Spleen (tissue), 7 donors: Measurements from ENCODE around the gene MYO5A.

Experiments used
- POLR2A ChIP-seq, 3 donors: fragments of 450-650 bp; IDR thresholded peaks; one replicate each; pipeline ENCODE4 v1.5.1; 2017; ENCODE audit warnings: antibody characterized with exemption in 3 of 3, mild to moderate bottlenecking in 1 of 3
- POLR2AphosphoS5 ChIP-seq, 3 donors: sonication (generic); formaldehyde crosslinking; IDR thresholded peaks; one replicate each; pipeline ENCODE4 v1.5.1; 2017; ENCODE audit warnings: antibody characterized with exemption in 3 of 3
- TF ChIP-seq, protein P1 (sequence below), 11 experiments: fragments of 200-600 bp in 7 of 11; fragments of 450-650 bp in 4 of 11; sonication (generic) in 4 of 11; IDR thresholded peaks in 8 of 11; conservative IDR thresholded peaks in 3 of 11; 1 replicate in 7 of 11; 2 replicates in 4 of 11; pipeline versions ENCODE4 v1.4.0 to v1.8.0; 2016 to 2021; ENCODE audit warnings: antibody characterized with exemption in 11 of 11, inconsistent platforms in 4 of 11, mild to moderate bottlenecking in 1 of 11
- donor health status: DM: no; HTN: no; CAD: no; lungs with moderate emphysema.
- donor health status: DM: no; HTN: no; CAD: no.
- donor health status: DM: no; HTN: no; CAD: no.

DNA sequence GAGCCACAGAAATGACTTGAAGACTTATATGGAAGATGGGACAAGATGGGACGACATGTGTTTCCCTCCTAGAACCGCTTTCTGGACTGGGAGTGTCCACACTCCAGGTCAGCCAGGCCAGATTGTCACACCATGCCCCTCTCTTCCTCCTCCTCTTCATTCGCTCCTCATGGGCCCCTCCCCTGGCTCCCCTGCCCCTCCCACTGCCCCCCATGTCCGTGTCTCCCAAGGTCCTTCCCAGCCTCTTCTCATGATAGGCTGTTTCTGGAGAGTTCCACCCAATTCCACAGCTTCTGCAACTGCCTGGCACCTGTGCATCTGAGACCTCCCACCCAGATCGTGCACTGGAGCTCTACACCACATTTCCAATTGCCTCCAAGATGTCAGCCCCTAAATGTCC lies 239.7 kb downstream of the MYO5A start:
- TF ChIP-seq, protein P1, sequence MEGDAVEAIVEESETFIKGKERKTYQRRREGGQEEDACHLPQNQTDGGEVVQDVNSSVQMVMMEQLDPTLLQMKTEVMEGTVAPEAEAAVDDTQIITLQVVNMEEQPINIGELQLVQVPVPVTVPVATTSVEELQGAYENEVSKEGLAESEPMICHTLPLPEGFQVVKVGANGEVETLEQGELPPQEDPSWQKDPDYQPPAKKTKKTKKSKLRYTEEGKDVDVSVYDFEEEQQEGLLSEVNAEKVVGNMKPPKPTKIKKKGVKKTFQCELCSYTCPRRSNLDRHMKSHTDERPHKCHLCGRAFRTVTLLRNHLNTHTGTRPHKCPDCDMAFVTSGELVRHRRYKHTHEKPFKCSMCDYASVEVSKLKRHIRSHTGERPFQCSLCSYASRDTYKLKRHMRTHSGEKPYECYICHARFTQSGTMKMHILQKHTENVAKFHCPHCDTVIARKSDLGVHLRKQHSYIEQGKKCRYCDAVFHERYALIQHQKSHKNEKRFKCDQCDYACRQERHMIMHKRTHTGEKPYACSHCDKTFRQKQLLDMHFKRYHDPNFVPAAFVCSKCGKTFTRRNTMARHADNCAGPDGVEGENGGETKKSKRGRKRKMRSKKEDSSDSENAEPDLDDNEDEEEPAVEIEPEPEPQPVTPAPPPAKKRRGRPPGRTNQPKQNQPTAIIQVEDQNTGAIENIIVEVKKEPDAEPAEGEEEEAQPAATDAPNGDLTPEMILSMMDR (IDR thresholded peaks at IDR 0.05 in 8 of 11, conservative IDR thresholded peaks at IDR 0.05 in 3 of 11): no peak
- no peak for TF ChIP-seq POLR2A (IDR thresholded peaks at IDR 0.05)
- TF ChIP-seq POLR2AphosphoS5 (IDR thresholded peaks at IDR 0.05): no peak
